Activated CD8-positive, alpha-beta memory T cell treated with anti-CD3 and anti-CD28 coated beads, Interleukin-2, amount 50 U/mL, for 24 hours (primary cell): ENCODE measurements around the gene TOR3A.
A peak's percentile ranks its signal among the peaks of the same experiment; 100 is the strongest.
"Not testable (repeated sequence)": the region's sequence is repeated elsewhere in the genome, so short reads cannot be mapped to it uniquely, and the experiment has no call there.

Experiments used
- DNase-seq: peaks from one replicate; pipeline ENCODE4 v3.0.0-alpha.2; 2020; ENCODE audit errors: extremely low read depth

TOR3A gene

GRCh38 chr1:179081687-179082332 is at the start of gene TOR3A:
Gene TOR3A (plus strand): TSS chr1:179082070. CDS start chr1:179082129, 59 bp downstream.
- DNase-seq = peak; percentile 62

GRCh38 chr1:179034720-179035119 is 47.1 kb upstream of the TOR3A start:
- DNase-seq = no peak

GRCh38 chr1:179036844-179037465 is 44.9 kb upstream of the TOR3A start:
- no peak for DNase-seq

GRCh38 chr1:179038528-179039281 is 43.2 kb upstream of the TOR3A start:
- no peak for DNase-seq

- not testable (repeated sequence) for DNase-seq
Measured at GRCh38 chr1:179039502-179040174, 42.2 kb upstream of the TOR3A start.

GRCh38 chr1:179040175-179040551 is 41.7 kb upstream of the TOR3A start:
- not testable (repeated sequence) for DNase-seq

- DNase-seq = no peak
Measured at GRCh38 chr1:179042087-179042486, 39.8 kb upstream of the TOR3A start.

GRCh38 chr1:179042700-179043099 is 39.2 kb upstream of the TOR3A start:
- DNase-seq = no peak

- DNase-seq = no peak
Measured at GRCh38 chr1:179043266-179043665, 38.6 kb upstream of the TOR3A start.

- no peak for DNase-seq
Measured at GRCh38 chr1:179043907-179044306, 38.0 kb upstream of the TOR3A start.

- no peak for DNase-seq
Measured at GRCh38 chr1:179046808-179047635, 34.8 kb upstream of the TOR3A start.

GRCh38 chr1:179047636-179047997 is 34.3 kb upstream of the TOR3A start:
- DNase-seq = no peak

- DNase-seq = no peak
Measured at GRCh38 chr1:179048339-179049124, 33.3 kb upstream of the TOR3A start.

- DNase-seq = no peak
Measured at GRCh38 chr1:179052776-179053175, 29.1 kb upstream of the TOR3A start.

GRCh38 chr1:179053486-179053885 is 28.4 kb upstream of the TOR3A start:
- no peak for DNase-seq

- DNase-seq = no peak
Measured at GRCh38 chr1:179055937-179056336, 25.9 kb upstream of the TOR3A start.

- no peak for DNase-seq
Measured at GRCh38 chr1:179058487-179059483, 23.1 kb upstream of the TOR3A start.

- DNase-seq = no peak
Measured at GRCh38 chr1:179061360-179062282, 20.2 kb upstream of the TOR3A start.
